PC-9 (cell line): ENCODE data around the gene SH3RF3.

Source experiments
- EZH2 ChIP-seq: fragments of 200-600 bp; sonication (generic); IDR thresholded peaks from 2 replicates; pipeline ENCODE4 v1.8.0; 2017; ENCODE audit warnings: antibody characterized with exemption, low read depth
- TF ChIP-seq, protein P1 (sequence below): fragments of 200-600 bp; sonication (generic); conservative IDR thresholded peaks from 2 replicates; pipeline ENCODE4 v1.6.1; 2017; ENCODE audit warnings: mixed run types, antibody characterized with exemption, mild to moderate bottlenecking, moderate library complexity

GRCh38 chr2:109419171-109419756 lies 290.3 kb downstream of the SH3RF3 start:
- TF ChIP-seq, protein P1, sequence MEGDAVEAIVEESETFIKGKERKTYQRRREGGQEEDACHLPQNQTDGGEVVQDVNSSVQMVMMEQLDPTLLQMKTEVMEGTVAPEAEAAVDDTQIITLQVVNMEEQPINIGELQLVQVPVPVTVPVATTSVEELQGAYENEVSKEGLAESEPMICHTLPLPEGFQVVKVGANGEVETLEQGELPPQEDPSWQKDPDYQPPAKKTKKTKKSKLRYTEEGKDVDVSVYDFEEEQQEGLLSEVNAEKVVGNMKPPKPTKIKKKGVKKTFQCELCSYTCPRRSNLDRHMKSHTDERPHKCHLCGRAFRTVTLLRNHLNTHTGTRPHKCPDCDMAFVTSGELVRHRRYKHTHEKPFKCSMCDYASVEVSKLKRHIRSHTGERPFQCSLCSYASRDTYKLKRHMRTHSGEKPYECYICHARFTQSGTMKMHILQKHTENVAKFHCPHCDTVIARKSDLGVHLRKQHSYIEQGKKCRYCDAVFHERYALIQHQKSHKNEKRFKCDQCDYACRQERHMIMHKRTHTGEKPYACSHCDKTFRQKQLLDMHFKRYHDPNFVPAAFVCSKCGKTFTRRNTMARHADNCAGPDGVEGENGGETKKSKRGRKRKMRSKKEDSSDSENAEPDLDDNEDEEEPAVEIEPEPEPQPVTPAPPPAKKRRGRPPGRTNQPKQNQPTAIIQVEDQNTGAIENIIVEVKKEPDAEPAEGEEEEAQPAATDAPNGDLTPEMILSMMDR, result no peak
- TF ChIP-seq EZH2, result no peak
